GDM1 (cell line): ENCODE data around the gene CDNF.

Source experiments
- DNase-seq: peaks from one replicate; lab custom pipeline; 2025; lab: John Stamatoyannopoulos, UW

CDNF gene

DNA sequence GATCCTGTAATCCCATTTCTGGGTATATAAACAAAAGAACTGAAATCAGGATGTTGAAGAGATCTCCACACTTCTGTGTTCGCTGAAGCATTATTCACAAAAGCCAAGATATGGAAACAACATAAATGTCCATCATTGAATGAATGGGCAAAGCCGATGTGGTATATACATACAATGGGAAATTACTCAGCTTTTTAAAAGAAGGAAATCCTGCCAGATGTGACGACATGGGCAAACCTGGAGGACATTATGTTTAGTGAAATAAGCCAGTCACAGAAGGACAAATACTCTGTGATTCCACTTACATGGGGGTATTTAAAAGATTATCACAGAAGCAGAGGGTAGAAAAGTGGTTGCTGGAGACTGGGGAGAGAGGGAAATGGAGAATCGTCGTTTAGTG lies 39.2 kb downstream of the CDNF start:
- peak; percentile 4 for DNase-seq

DNA sequence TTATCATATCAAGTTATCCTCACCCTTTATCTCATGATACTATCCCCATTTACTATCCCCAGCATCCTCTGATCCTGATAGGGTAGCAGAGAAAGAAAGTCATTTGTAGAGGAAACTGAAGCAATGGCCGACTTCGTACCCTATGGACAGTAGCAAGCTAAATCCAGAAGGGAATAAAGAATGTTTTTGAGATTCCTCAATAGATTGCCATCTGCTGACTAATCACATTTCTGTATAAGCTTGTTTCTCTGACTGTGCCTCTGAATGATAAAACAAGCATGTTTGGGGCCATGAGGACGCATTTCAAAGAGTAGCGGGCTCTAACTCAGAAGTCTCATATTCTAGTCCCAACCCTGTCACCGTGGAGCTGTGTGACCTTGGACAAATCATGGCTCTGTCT lies 49.9 kb downstream of the CDNF start:
- no peak for DNase-seq

DNA sequence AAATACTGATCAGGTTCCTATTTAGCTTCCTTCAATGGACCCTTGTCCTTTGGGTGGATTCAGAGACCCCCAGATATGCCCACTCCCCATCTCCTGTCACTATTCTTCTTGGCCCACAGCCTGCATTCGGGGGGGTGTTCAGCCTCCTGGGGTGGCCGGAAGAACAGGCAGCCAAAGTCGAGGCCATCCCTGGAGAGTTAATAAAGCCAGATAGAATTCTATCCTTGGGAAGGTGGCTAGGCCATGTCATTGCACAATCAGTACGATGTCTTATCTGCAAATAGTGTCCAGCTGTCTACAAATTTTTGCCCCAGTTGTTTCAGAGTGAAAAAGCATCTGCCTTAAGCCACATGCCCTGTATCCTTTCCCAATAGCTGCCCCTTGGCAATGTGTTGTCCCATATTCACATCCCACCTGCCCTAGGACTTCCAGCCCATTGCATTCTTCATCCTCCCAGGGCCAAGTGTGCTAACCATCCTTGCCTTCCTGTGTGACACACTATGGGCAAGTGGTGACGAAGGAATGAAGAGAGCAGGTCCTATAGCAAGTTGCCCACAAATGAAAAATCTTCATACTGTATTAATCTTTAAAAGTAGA lies 53.3 kb downstream of the CDNF start:
- DNase-seq: no peak

DNA sequence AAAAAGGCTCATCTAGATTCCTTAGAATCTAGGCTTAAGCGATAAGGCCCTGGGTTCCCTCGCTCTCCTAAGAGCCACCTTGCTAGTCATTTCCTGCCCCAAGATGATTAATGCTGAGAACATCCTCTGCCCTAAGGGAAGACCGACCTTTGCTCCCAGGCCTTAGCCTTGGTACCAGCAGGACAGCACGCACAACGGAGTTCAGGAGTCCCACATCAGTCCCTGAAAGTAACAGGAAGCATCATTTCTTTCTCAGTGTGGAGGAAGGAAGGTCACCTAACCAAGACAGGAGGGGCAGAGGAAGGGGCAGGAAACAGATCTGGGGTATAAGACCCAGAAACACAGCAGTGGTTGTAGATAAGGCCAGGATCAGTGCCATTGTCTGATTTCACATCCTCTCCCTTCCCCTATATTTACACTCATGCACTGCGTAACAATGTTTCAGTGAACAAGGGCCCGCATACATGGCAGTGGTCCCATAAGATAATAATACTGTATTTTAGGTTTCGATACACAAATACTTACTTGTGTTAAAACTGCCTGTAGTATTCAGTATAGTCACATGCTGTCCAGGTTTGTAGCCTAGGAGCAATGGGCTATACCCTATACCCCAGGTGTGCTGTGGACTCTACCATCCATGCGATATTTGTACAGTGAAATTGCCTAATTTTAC lies 55.0 kb downstream of the CDNF start:
- peak; percentile 71 for DNase-seq

DNA sequence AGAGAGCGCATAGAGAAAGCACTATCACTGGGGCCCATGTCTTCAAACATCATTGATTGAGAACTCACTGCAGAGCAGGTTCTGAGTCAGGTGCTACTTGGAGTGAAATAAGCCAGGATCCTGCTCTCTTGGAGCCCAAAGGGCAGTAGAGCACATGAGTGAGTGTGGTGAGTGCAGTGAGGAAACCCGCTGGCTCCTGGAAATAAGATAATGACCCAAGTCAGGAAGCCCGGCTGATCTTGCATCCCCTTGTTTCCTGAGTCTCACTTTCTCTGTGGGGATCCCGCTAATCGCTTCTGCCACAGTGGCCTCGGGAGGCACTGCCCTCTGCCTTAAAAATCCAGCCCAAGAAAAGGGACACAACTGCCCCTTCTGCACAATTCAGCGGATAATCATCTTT lies 56.1 kb downstream of the CDNF start:
- DNase-seq: peak; percentile 72

DNA sequence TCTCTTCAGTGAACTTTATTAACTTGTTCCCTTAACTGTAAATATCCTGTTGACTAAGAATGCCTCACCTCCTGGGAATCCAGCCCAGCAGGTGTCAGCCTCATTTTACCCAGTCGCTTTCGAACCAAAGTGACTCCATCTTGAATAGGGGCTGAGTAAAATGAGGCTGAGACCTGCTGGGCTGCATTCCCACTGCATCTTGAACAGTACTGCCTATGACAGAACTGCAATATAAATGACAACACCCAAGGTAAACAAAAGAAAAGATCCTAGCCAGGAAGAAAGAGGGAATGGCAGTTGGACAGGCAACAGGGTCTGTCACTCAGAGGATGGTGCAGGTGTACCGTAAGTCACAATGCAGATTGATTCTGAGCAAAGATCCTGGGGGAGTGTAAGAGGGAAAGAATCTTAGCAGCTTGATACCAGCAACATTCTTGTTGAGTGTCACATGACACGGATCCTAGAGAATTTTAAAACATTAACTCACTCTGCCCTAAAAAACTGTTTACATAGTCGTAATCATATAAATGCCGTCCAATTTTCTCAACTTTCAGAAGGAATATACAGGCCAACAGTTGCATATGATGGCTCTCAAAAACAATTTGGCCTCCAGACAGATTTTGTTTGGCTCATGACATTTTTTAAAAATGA lies 58.7 kb downstream of the CDNF start:
- no peak for DNase-seq

DNA sequence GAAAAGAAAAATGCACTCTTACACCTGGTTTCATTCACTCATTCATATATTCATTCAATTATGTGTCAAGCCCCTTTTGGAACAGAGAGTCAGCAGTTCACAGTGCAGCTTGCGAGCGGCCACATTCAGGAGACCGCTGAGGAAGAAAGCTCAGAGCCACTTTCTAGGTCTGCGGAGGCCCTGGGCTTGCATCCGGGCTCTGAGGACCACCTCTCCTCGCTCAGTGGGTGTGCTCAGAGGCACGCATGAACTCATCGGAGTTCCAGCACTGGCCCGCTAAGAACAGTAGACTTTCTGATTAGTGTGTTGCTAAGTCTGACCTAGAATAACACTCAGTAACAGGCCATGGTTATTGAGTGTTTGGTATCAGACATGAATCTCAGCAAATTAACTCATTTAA lies 61.3 kb downstream of the CDNF start:
- no peak for DNase-seq

DNA sequence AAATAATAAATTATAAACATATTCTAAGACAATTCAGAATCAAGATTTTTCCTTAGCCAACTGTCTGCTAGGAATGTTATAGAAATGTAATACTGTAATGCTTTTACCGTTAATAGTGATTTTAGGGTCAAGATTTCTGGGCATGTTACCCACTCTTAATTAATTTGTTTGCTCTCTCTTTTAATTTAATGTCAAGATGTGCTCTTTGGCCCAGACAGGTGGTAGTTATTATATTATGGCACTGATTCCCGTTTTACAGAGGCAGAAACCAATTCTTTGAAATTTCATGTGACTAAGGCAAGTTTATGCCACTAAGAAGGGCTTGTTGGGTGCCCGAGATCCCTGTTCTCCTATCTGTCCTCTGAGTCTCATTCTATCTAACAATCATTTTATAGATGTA lies 62.2 kb downstream of the CDNF start:
- DNase-seq: no peak

DNA sequence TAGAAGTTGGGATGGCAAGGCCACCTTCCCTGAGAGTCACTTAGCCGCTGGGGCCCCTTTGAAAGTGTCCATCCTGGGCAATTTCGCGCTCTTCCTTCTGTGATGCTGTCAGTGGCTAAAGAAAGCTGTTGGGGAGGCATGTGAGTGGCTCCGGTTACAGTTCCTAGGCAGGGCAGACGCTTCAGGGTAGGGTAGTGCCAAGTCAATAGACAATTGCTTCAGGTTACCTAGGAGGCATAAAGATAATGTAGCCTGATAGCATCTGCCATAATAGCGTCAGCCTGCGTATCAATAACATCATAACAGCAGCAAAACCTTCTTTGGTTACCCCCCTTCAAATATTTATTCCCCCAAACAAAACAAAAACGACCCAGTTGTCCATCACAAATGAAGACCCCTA lies 63.0 kb downstream of the CDNF start, which contains the start of gene FAM107B:
Gene FAM107B (minus strand): TSS at position 101 of the 400 bp plus-strand sequence. CDS start 234 bp downstream, outside the sequence.
- DNase-seq: no peak

DNA sequence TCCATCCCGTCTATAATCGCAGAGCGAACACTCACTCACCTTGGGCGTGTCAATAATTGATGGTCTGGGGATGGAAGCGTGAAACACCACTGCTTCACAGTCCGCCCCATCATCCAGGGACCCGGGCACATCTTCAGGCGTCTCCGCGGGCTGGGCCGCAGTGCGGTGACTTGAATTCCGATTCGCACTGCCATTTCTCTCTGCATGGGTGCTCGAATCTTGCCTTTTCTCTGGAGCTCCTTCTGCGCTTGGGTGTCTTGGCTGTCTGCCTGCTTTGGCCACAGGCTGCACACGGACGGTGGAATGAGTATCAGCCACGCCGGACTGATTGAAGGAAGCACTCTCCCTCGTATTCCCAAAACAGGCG lies 63.6 kb downstream of the CDNF start:
- no peak for DNase-seq

DNA sequence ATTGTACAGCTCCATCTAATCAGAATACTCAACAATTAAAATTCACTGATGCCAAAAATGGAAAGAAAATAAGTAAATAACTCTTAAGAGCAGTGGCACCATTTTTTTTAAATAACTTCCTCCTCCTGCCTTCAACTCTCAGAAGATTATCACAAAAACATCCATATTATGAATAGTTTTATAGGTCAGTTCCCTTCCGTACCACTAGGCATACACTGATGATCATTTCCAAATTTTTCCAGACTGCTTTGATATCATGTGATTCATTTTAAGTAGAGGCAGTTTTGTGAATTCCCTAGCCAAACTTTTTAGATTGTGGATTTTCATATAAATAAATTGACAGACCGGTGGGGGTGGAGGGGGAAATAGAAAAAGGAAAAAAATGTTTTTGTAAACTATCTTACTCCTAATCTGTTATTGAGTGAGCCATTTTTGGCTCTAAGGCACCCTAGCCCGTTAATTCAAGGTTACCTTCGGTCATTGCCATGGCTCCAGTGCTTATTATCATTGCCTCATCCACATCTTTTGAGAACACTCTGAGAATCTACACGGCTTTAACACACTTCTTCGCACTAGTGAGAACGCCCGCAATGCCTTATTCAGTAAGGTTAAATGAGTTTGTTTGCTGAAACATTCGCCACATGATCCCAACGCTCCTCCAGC lies 64.2 kb downstream of the CDNF start:
- no peak for DNase-seq

DNA sequence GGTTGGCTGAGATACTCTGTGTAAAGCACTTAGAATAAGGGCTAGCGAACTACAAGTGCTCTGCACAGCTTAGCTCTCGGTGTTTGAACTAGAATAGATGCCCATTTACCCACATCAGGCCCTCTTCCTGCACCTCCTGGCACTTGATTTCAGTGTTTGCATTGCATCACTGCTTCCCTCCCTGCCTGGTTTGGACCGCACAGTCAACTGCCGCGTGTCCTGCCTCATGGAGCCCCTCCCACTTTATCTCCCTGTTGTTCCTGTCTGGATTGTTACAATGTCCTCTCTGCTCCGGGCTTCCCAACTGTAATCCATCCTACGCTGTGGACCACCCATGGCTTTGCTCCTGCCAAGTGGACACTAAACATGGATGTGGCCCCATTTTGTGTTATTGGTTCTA lies 65.4 kb downstream of the CDNF start:
- no peak for DNase-seq

DNA sequence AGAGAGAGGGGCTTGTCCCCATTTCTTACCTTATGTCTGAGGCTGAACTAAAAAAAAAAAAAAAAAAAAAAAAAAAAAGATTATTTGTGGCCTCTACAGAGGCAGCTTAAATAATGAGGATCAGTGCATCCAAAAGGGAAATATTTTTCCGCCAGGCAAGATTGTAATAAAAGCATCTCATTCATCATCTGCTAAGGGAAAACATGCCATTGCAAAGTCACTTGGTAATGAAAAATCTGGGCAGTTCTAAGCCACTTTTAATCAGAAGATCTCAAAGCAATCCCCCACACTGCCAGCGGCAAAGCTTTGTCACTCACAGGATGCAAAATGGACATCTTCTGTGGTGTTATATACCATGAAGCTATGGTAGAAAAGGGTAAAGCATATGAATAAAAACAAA lies 66.9 kb downstream of the CDNF start:
- DNase-seq: no peak
